HUDEP-2 (cell line): Measurements from ENCODE around the gene LRIG1.

Experiments used
- DNase-seq, 76 experiments: peaks; one replicate each; lab custom pipeline; 2025; ENCODE audit not compliant: unreplicated experiment in 76 of 76; lab: John Stamatoyannopoulos, UW

Gene LRIG1

GRCh38 chr3:66504850-66505641, 4.2 kb upstream of the LRIG1 start:
- DNase-seq: no peak

- DNase-seq: no peak
Measured at GRCh38 chr3:66502981-66503380, 2.2 kb upstream of the LRIG1 start.

DNA sequence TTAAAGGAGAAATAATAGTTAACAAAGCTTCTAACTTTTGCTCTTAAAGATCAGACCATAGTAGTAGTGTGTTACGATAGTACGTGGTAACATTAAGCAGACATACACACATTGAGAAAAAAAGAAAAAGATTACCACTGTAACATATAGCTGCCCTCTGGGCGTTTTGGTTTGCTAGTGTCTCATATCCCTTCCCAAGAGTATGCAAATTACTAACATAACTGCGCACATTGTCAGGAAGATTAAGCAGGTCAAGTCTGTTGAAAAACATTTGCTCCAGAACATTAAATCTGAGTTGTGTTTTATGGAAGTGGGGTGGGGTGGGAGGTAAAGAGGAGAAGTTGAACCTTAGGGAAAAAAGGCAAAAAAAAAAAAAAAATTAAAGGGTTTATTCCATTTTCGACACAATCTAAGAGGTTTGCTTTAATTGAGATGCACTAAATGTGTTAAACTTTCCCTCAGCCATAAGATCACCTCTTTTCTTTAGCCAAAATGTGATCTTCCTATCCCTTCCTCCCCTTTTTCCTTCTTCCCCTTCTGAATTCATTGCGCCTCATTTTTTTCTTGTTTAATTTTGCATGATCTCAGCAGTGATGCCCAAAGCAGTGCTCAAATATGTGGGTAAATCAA, 1.5 kb upstream of the LRIG1 start:
- DNase-seq: no peak

DNA sequence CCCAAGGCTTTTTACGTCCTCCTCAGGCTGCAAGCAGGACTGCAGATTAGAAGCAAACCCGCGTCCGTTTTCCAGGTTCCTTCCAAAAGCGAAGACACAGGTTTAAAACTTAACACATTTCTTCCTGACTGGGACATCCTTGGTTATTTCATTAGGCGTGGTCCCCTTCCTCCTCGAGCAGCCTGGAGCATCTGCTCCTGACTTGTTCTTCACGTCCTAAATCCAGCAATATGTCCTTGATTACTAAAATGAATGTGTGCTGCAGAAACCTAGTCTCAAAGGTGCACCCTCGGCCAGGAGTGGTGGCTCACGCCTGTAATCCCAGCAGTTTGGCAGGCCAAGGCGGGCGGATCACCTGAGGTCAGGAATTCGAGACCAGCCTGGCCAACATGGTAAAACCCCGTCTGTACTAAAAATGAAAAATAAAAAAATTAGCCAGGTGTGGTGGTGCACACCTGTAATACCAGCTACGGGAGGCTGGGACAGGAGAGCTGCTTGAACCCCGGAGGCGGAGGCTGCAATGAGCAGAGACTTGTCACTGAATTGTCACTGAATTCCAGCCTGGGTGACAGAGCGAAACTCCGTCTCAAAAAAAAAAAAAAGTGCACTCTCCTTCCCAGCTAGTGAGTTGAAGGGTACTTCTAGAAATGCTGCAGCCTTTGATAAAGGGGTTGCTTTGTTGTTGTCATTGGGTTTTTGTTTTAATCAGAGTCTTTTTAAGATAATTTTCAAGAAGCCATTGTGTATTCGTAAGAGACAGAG, 842 bp upstream of the LRIG1 start:
- DNase-seq: no peak

GRCh38 chr3:66499881-66500575, 794 bp downstream of the LRIG1 start:
- DNase-seq: peak in 6 of 76 experiments; percentile 0 to 21 (median 12)

DNA sequence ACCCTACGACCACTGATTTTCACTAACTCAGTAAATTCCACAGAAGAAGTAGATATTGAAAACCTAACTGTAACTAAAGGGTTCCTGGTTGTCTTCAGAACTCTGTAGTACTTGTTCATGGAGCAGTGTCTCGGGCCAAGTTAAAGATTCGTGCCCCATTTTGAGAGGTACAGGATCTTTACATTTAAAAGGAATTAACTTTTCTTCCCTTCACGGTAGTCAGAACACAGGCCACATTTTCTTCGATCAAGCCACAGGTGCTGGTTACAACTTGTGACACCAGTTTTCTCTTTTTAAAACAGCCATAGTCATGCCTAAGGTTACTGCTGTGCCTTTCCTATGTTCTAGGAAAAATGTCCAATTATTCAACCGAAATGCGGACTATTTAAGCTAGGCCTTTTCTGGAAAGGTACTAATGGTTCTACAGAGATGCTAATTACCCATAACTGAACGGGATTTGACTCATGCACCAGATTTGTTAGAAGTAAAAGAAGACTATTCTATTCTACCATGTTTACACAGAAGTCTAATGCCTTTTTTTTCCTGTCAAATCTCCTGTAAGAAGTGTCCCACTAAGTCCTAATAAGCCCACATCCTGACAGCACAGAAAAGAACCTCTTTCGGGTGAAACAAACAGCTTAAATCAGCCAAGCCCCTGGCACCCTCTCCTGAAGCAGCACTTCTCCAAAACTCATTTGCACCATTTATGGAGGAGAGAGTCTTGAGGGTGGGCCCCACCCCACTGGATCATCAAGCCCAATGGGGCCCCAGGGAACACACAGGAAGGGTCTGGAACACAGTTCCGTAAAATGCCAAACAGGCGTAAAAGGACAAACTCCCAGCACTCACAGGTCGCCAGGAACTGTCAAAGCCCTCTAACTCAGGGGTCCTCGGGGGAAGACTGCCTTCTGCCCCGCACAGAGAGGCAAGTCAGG, 1.9 kb downstream of the LRIG1 start:
- DNase-seq: no peak

GRCh38 chr3:66497985-66498671, 2.7 kb downstream of the LRIG1 start:
- DNase-seq: no peak

DNA sequence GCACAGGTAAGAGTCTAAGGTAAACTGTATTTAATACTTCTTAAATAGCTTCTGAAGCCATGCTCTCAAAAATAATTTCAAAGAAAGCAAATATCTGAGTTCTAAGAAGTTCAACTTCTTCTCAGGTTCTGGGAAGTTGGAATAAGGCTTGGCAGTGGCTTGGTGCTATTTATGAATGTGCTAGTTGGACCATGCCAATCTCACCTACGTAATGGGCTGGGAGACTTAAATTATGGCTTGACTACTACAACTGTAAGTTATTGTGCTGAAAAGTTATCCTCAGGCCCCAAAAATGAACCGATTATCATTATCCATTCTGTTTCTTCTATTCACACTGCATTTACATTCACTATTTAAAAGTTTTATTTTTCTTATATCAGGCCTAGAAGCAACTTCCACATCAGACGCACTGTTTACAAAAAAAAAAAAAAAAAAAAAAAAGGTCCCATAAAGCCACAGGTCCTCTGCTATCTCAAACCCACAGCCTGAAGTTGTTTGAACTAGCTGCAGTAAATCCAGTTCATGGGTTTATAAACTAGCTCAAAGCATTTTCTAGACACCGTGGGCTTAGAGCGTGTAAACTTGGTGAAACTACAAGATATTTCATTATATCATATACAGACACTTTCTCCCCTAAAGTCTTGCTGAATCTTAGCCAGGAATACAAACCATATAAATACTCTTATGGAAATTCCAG, 3.4 kb downstream of the LRIG1 start:
- no peak for DNase-seq

- no peak for DNase-seq
Measured at GRCh38 chr3:66496746-66497145, 4.1 kb downstream of the LRIG1 start.

GRCh38 chr3:66496301-66496700, 4.5 kb downstream of the LRIG1 start:
- DNase-seq: no peak

GRCh38 chr3:66495668-66496045, 5.2 kb downstream of the LRIG1 start:
- no peak for DNase-seq

DNA sequence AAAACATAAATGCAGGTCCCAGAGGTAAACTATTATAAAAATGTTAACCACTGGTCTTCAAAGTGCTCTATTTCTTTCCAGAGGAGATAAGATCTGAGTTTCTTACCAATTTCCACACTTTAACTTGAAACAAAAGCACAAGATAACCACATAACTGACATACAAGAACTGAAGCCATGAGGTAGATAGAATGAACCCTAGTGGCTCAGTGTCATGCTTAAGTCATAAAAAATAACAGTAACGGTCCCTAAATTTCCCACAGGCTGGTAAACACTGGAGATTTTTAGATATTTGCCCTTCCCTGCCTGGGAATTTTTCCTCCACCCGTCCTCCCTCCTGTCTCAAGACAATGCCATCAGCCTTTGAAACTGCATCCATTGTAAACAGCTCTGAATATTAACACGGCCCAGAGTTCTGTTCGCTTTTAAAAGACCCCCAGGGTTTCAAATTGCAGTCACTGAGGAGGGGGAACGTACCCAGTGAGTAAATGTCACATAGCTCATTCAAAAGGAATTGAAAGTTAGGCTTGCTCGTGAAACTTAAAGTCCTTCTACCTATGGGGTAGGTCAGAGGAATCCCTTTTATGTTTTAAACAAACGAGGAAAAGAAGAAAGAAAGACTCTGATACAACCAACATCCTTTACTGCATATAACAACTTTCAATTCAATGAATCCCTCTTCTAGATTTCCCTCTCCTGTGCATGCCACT, 5.7 kb downstream of the LRIG1 start:
- DNase-seq: no peak

DNA sequence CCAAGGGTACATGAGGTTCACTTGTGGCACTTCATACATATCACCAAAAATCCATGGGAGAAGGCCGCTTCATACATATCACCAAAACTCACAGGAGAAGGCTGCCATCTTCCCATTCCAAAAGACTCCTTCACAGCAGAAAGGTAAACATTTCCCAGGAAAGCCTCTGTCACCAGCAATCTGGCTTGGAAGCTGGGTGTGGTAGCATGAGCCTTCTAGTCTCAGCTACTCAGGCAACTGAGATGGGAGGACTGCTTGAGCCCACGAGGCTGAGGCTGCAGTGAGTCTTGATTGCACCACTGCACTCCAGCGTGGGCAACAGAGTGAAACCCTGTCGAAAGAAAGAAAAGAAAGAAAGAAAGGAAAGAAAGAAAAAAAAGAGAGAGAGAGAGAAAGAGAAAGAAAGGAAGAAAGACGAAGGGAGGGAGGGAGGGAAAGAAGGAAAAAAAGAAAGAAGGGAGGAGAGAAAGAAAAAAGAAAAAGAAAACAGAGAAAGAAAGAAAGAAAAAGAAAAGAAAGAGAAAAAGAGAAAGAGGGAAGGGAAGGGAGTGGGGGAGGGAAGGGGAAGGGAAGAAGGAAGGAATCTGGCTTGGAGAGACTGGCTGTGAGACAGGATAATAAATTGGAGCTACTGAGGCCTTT, 7.2 kb downstream of the LRIG1 start:
- no peak for DNase-seq

GRCh38 chr3:66492672-66493071, 8.2 kb downstream of the LRIG1 start:
- DNase-seq: no peak

DNA sequence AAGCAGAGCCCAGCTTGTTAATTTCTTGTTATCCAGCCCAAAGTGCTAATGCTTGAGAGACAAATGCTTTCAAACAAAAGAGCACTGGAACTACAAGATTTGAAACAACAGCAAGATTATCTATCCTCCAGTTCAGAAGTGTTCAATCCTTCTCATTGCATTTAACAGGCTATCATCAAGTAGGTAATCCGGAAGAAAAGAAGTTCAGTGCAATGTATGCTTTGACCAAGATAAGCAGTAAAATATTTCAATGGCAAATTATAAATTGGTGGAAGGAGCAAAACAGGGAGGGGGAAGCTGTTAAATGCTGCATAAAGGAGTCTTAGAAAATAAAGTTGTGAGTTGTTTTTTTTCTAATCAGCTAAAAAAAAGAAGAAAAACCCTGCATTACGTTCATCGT, 8.8 kb downstream of the LRIG1 start:
- no peak for DNase-seq

GRCh38 chr3:66490984-66491383, 9.8 kb downstream of the LRIG1 start:
- no peak for DNase-seq

- no peak for DNase-seq
Measured at GRCh38 chr3:66490214-66490613, 10.6 kb downstream of the LRIG1 start.

DNA sequence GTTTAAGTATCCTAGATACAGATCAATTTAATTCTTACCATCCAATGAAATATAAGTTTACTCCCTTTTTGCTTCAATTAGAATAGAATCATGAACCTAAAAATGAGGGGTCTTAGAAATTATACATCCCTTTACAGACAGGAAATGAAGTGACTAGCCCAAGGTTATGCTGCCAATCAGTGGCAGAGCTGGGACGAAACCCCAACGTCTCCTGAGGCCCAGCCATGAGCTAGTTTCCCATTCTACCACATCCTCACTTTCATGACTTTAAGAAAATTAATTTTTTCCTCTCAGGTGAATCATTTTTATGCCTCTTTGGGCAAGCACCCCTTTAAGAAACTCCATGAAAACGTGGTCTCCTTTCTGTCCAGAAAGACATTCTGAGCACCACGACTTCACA, 11.2 kb downstream of the LRIG1 start:
- DNase-seq: no peak
